ENCODE data around the gene ADAT2. TPM values are rescaled to one million over a fixed set of nuclear protein-coding genes. Genes with fewer than 3 reads are reported as not detected.

ADAT2 gene
- total and polyA plus RNA-seq, 2 of the 13 experiments (the other 11 are each of a cell fraction or from before 2014, with no cell fraction given) = 10.5 to 18.3 TPM

DNA sequence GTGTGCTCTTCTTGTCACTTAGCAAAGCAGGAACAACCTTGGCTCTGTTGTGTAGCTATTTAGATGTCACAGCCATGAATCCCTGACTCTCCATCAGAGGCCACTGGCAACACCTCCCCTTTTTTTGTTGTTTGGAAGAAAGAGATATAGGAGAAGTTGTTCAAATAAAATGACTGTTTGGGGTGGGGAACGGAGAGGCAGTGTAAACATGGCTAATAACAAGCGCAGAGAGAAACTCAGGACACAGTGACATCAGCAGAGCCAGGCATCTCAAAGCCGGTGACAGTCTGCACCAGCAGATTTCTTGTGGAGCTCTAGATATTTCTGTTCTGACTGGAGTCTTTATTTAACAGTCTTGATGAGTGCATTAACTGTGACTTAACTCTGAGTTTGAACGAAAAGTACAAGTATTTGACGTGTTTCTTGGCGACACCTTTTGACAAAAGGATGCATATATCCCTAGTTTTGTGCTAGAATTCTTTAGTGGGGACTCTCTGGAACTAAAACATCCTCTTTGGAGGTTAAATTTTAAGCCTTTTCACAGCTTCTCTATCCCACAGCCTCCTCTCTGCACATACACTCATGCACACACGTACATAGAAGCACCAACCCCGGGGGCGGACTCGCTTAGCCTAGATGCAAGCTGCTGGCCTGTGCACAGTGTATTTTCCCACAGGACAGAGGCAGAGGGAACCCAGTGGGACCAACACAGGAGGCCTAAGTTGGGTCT is 53.8 kb downstream of the ADAT2 start (continued):
- TF ChIP-seq ZNF547 (CRISPR knock-in tag; IDR thresholded peaks at IDR 0.05) (no peak), KLF13 (CRISPR knock-in tag; IDR thresholded peaks at IDR 0.05) (no peak), SMAD3 (CRISPR knock-in tag; IDR thresholded peaks at IDR 0.05) (0 out of 2 replicates have a peak, but pooled peaks have one; percentile 22), GFI1 (CRISPR knock-in tag; IDR thresholded peaks at IDR 0.05; ENCODE audit: borderline replicate concordance) (peak; percentile 79), MAFK (conservative IDR thresholded peaks at IDR 0.05 in 1 of 2, IDR thresholded peaks at IDR 0.05 in 1 of 2; ENCODE audit: low read length in 2 of 2) (no peak), BCL3 (CRISPR knock-in tag; IDR thresholded peaks at IDR 0.05) (0 out of 2 replicates have a peak, but pooled peaks have one; percentile 3), SRSF4 (IDR thresholded peaks at IDR 0.05; ENCODE audit: low read depth, low read length, poor library complexity, severe bottlenecking) (no peak), SALL1 (CRISPR knock-in tag; IDR thresholded peaks at IDR 0.05) (peak; percentile 26; the same call in 1 of the 2 replicates), ZNF558 (CRISPR knock-in tag; IDR thresholded peaks at IDR 0.05; ENCODE audit: borderline replicate concordance) (no peak), RNF2 (conservative IDR thresholded peaks at IDR 0.05; ENCODE audit: low read depth) (no peak), ZNF782 (CRISPR knock-in tag; IDR thresholded peaks at IDR 0.05; ENCODE audit: borderline replicate concordance) (no peak), ZFP1 (CRISPR knock-in tag; IDR thresholded peaks at IDR 0.05) (no peak), ZNF605 (CRISPR knock-in tag; IDR thresholded peaks at IDR 0.05) (no peak), KLF6 (CRISPR knock-in tag; IDR thresholded peaks at IDR 0.05) (no peak), BCL6 (CRISPR knock-in tag; IDR thresholded peaks at IDR 0.05) (peak; percentile 40; the same call in 1 of the 2 replicates), GATA4 (IDR thresholded peaks at IDR 0.05; ENCODE audit: borderline replicate concordance, low read depth) (0 out of 2 replicates have a peak, but pooled peaks have one; percentile 27), NFYC (CRISPR knock-in tag; IDR thresholded peaks at IDR 0.05) (no peak), ARID2 (CRISPR knock-in tag; IDR thresholded peaks at IDR 0.05; ENCODE audit: borderline replicate concordance) (no peak), SATB2 (CRISPR knock-in tag; IDR thresholded peaks at IDR 0.05) (peak; percentile 63; the same call in 1 of the 2 replicates), ZC3H13 (CRISPR knock-in tag; IDR thresholded peaks at IDR 0.05) (0 out of 2 replicates have a peak, but pooled peaks have one; percentile 12), ATM (IDR thresholded peaks at IDR 0.05; ENCODE audit: borderline replicate concordance) (no peak), STAT5B (CRISPR knock-in tag; IDR thresholded peaks at IDR 0.05) (no peak)
- TF ChIP-seq, protein P1, sequence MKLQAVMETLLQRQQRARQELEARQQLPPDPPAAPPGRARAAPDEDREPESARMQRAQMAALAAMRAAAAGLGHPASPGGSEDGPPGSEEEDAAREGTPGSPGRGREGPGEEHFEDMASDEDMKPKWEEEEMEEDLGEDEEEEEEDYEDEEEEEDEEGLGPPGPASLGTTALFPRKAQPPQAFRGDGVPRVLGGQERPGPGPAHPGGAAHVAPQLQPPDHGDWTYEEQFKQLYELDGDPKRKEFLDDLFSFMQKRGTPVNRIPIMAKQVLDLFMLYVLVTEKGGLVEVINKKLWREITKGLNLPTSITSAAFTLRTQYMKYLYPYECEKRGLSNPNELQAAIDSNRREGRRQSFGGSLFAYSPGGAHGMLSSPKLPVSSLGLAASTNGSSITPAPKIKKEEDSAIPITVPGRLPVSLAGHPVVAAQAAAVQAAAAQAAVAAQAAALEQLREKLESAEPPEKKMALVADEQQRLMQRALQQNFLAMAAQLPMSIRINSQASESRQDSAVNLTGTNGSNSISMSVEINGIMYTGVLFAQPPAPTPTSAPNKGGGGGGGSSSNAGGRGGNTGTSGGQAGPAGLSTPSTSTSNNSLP (IDR thresholded peaks at IDR 0.05; ENCODE audit: low read depth, low read length) = peak; percentile 30; the same call in 1 of the 2 replicates
- TF ChIP-seq, protein P2, sequence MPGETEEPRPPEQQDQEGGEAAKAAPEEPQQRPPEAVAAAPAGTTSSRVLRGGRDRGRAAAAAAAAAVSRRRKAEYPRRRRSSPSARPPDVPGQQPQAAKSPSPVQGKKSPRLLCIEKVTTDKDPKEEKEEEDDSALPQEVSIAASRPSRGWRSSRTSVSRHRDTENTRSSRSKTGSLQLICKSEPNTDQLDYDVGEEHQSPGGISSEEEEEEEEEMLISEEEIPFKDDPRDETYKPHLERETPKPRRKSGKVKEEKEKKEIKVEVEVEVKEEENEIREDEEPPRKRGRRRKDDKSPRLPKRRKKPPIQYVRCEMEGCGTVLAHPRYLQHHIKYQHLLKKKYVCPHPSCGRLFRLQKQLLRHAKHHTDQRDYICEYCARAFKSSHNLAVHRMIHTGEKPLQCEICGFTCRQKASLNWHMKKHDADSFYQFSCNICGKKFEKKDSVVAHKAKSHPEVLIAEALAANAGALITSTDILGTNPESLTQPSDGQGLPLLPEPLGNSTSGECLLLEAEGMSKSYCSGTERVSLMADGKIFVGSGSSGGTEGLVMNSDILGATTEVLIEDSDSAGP (CRISPR knock-in tag; IDR thresholded peaks at IDR 0.05; ENCODE audit: borderline replicate concordance) = no peak
- TF ChIP-seq, protein P3, sequence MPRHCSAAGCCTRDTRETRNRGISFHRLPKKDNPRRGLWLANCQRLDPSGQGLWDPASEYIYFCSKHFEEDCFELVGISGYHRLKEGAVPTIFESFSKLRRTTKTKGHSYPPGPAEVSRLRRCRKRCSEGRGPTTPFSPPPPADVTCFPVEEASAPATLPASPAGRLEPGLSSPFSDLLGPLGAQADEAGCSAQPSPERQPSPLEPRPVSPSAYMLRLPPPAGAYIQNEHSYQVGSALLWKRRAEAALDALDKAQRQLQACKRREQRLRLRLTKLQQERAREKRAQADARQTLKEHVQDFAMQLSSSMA (CRISPR knock-in tag; IDR thresholded peaks at IDR 0.05) = no peak
- TF ChIP-seq, protein P4, sequence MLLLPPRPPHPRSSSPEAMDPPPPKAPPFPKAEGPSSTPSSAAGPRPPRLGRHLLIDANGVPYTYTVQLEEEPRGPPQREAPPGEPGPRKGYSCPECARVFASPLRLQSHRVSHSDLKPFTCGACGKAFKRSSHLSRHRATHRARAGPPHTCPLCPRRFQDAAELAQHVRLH (CRISPR knock-in tag; IDR thresholded peaks at IDR 0.05; ENCODE audit: borderline replicate concordance, low read depth) = peak; percentile 6; the same call in 1 of the 2 replicates
